Central memory CD8-positive, alpha-beta T cell (primary cell): ENCODE data around the gene HLCS.
"Not testable (repeated sequence)": the region's sequence is repeated elsewhere in the genome, so short reads cannot be mapped to it uniquely, and the experiment has no call there.

Source experiments
- ATAC-seq: fragments of 150-1000 bp; cut with Tn5 transposase; replicated peaks from 2 replicates; pipeline ENCODE4 v1.10.0; 2022; ENCODE audit warnings: mild to moderate bottlenecking, moderate FRiP score, moderate number of reproducible peaks; ENCODE audit not compliant: poor library complexity, severe bottlenecking; ENCODE audit errors: extremely low read depth
- DNase-seq, 2 donors: peaks; one replicate each; pipeline ENCODE4 v3.0.0; 2021; ENCODE audit warnings: low spot score in 2 of 2
- H3K27ac Mint-ChIP-seq: one replicate; pipeline ENCODE4 v1.8.0; 2022; ENCODE audit warnings: low read depth, mild to moderate bottlenecking, moderate library complexity, mixed read lengths
- H3K27me3 Mint-ChIP-seq: one replicate; pipeline ENCODE4 v1.8.0; 2022; ENCODE audit warnings: mixed read lengths
- H3K36me3 Mint-ChIP-seq: one replicate; pipeline ENCODE4 v1.8.0; 2022; ENCODE audit warnings: mild to moderate bottlenecking, moderate library complexity, mixed read lengths; ENCODE audit not compliant: insufficient read depth
- H3K4me1 Mint-ChIP-seq: one replicate; pipeline ENCODE4 v1.8.0; 2022; ENCODE audit warnings: mixed read lengths
- H3K4me3 Mint-ChIP-seq: one replicate; pipeline ENCODE4 v1.8.0; 2022; ENCODE audit warnings: mild to moderate bottlenecking, moderate library complexity, mixed read lengths
- H3K9me3 Mint-ChIP-seq: one replicate; pipeline ENCODE4 v1.8.0; 2022; ENCODE audit warnings: mixed read lengths

Gene HLCS

GRCh38 chr21:36994501-36995158 lies 28.2 kb upstream of the HLCS start:
- Mint-ChIP-seq H3K4me3 (peak overlapping the region; percentile 46), H3K27ac (peak overlapping the region; percentile 48), H3K4me1 (peaks cover 6% of the 10 kb centered on the region), H3K27me3 (no peaks in the 10 kb centered on the region), H3K36me3 (peaks cover 3% of the 10 kb centered on the region), H3K9me3 (no peaks in the 10 kb centered on the region)
- DNase-seq (no peak), ATAC-seq (no peak)

DNA sequence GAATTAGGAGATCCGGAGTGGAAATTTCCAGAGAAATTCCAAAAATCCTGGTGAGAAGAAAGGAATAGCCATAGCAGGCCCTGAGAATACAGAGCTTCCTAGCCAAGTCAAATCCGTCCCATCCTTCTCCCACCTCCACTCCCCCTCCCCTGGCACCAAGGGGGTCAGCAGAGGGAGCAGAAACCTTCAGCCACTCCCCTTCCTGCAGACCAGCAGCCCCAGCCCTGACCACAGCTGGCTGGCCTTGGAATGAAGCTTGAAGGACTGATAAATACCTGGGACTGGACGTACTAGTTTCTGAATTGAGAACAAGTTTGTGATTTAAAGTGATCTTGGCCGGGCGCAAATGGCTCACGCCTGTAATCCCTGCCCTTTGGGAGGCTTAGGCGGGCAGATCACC lies 26.2 kb upstream of the HLCS start:
- DNase-seq: no peak
- no peak for ATAC-seq
- Mint-ChIP-seq H3K4me3 (no peak overlapping the region), H3K27me3 (no peaks in the 10 kb centered on the region), H3K4me1 (peaks cover 6% of the 10 kb centered on the region), H3K36me3 (peaks cover 3% of the 10 kb centered on the region), H3K27ac (no peak overlapping the region), H3K9me3 (no peaks in the 10 kb centered on the region)

- Mint-ChIP-seq H3K27me3 (no peaks in the 10 kb centered on the region), H3K4me1 (peaks cover 6% of the 10 kb centered on the region), H3K9me3 (no peaks in the 10 kb centered on the region), H3K4me3 (peak overlapping the region; percentile 83), H3K27ac (peak overlapping the region; percentile 83), H3K36me3 (peaks cover 3% of the 10 kb centered on the region)
- DNase-seq (no peak), ATAC-seq (no peak)
These were observed 24.2 kb upstream of the HLCS start for GRCh38 chr21:36990508-36991205.

DNA sequence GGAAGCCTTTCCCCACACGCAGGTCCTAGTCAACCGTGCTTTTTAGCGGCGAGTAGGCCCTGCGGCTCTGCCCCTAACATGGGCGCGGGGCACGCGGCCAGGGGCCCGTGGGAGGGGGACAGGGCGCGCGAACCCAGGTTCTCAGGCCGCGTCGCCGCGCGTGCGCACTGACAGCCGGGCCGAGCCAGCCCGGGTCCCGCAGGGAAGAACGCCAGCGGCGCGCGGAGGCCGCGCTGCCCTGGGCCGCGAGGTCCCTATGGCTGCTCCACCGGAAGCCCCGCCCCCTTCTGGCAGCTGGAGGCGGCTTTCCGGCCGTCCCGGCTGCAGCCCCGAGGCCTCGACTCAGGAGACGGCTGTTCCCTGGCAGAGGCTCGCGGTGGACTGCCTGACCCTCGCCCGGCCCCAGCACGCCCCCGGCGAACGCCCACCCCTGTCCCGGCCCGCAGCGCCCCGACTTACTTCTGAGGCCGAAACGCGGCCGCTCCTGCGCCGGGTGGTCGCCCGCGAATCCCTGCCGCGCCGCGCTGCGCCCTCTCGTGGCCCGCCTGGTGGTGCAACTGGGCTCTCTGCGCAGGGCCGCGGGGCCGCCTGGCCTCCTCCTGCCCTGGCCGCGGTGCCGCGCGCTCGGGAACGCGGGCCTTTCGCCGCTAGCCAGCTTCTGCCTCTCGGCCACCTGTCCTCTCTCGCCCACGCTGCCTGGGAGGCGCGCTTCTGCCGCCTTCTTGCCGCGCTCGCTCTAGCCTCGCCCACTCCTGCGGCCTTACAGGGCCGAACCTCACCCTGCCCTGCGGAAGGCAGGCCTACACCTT lies 23.4 kb upstream of the HLCS start:
- peaks cover 3% of the 10 kb centered on the region for H3K36me3 Mint-ChIP-seq
- peak overlapping the region; percentile 83 for H3K4me3 Mint-ChIP-seq
- peaks cover 6% of the 10 kb centered on the region for H3K4me1 Mint-ChIP-seq
- peak; percentile 80 for ATAC-seq
- peak overlapping the region; percentile 83 for H3K27ac Mint-ChIP-seq
- H3K9me3 Mint-ChIP-seq: no peaks in the 10 kb centered on the region
- no peaks in the 10 kb centered on the region for H3K27me3 Mint-ChIP-seq
- peak; percentile 68 to 88 for DNase-seq

- DNase-seq, H3K36me3 Mint-ChIP-seq, H3K27me3 Mint-ChIP-seq, H3K9me3 Mint-ChIP-seq, ATAC-seq, H3K4me1 Mint-ChIP-seq: not testable (repeated sequence)
- Mint-ChIP-seq H3K27ac (peak overlapping the region; percentile 83), H3K4me3 (peak overlapping the region; percentile 83)
These were observed 22.8 kb upstream of the HLCS start for GRCh38 chr21:36989199-36989698.

DNA sequence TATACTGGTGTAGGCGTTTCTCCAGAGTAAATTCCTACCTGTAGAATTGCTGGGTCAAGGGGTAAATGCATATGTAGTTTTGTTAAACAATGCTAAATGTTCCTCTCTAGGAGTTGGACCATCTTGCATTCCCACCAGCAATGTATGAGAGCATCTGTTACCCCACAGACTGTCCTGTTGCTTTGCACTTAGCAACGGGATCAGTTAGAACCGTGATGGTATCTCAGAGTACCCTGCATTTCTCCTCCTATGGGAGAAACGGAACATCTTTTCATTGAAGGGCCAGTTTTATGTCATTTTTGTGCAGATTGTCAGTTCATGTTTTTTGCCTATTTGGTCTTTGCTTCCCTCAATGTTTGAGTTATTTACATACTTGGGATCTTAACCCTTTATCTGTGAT lies 22.1 kb upstream of the HLCS start:
- Mint-ChIP-seq H3K9me3 (no peaks in the 10 kb centered on the region), H3K4me3 (peak overlapping the region; percentile 36), H3K4me1 (peaks cover 6% of the 10 kb centered on the region), H3K27ac (no peak overlapping the region), H3K27me3 (no peaks in the 10 kb centered on the region), H3K36me3 (peaks cover 3% of the 10 kb centered on the region)
- DNase-seq (no peak), ATAC-seq (no peak)

GRCh38 chr21:36987845-36988244 lies 21.4 kb upstream of the HLCS start:
- Mint-ChIP-seq H3K27ac (peak overlapping the region; percentile 69), H3K27me3 (no peaks in the 10 kb centered on the region), H3K9me3 (no peaks in the 10 kb centered on the region), H3K4me3 (no peak overlapping the region), H3K4me1 (peaks cover 6% of the 10 kb centered on the region), H3K36me3 (peaks cover 3% of the 10 kb centered on the region)
- ATAC-seq: no peak
- no peak for DNase-seq

DNA sequence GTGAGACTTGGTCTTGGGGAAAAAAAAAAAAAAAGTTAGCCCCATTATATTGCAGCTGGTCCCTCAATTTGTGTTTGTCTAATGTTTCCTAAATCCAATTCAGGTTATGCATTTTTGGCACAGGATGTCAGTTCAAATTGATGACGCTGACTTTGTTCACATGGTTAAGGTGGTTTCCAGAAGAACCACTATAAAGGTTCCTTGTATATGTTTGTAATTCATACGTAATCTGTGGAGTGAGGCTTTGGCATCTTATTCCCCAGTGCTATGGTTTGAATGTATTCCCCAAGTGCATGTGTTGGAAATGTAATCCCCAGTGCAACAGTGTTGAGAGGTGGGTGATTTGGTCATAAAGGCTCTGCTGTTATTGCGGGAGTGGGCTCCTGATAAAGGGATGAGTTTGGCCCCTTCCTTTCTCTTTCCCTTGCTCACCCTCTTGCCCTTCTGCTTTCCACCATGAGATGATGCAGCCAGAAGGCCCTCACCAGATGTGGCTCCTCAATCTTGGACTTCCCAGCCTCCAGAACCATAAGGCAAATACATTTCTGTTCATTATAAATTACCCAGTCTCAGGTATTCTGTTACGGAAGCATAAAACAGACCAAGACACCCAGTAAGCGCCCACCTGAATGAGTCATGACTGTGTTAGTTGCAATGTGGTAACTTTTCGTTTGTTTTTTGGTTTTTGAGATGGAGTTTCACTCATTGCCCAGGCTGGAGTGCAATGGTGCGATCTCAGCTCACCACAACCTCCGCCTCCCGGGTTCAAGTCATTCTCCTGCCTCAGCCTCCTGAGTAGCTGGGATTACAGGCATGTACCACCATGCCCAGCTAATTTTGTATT lies 19.5 kb upstream of the HLCS start:
- Mint-ChIP-seq H3K36me3 (peaks cover 3% of the 10 kb centered on the region), H3K4me3 (no peak overlapping the region), H3K4me1 (peaks cover 7% of the 10 kb centered on the region), H3K9me3 (no peaks in the 10 kb centered on the region), H3K27me3 (no peaks in the 10 kb centered on the region), H3K27ac (no peak overlapping the region)
- ATAC-seq (no peak), DNase-seq (no peak)

- DNase-seq (no peak), ATAC-seq (no peak)
- Mint-ChIP-seq H3K27me3 (no peaks in the 10 kb centered on the region), H3K27ac (no peak overlapping the region), H3K4me1 (peaks cover 5% of the 10 kb centered on the region), H3K9me3 (no peaks in the 10 kb centered on the region), H3K36me3 (no peaks in the 10 kb centered on the region), H3K4me3 (no peak overlapping the region)
These were observed 15.7 kb upstream of the HLCS start for GRCh38 chr21:36981977-36982700.

DNA sequence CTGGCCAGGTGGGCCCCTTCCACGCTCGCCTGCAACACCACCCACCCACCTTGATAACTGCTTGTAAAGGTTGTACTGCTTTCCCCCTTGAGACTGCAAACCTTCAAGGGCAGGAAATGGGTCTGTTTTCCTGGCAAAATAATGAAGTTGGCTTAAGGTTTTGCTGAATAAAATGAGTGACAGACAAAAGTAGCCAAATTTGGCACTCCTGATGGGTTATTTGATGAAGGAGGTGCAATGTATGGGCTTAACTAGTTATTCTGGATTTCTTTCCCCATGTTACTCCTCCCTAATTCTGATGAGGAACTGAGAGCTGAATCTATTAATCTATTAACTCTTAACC lies 14.6 kb upstream of the HLCS start:
- H3K36me3 Mint-ChIP-seq: no peaks in the 10 kb centered on the region
- peaks cover 5% of the 10 kb centered on the region for H3K4me1 Mint-ChIP-seq

DNA sequence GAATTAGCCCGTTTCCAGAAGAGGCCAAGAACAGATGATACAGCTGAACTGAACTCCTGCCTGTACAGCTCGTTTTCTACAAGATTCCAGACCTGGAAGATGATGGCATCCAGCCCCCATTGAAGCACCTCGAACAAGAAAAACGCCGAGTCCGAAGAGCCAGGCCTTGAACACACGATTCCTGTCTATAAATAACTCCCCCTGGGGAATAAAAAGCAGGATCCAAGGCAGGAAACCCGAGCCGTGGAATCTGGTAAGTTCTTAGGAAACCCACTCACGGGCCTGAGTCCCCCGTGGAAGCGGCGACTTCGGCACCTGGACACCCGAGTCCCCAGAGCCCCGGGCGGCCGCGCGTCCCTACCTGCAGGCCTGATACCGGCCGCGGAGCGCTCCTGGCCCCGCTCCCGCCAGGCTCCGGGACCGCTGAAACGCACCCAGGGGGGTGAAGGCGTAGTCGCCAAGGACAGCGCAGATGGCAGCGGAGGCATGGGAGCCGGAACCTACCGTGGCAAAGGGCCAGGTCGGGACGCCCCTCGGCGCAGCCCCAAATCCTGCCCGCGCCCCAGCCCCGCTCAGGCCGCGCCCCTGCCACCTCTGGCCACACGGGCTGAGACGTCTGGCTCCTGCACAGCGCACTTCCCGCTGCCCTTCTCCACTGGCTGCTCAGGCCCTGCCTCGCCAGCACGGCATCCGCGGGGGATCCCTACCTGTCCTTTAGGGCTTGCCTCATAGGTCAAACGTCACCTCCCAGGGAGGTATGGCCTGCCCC lies 14.0 kb upstream of the HLCS start:
- ATAC-seq: no peak
- H3K4me3 Mint-ChIP-seq: peak overlapping the region; percentile 67
- no peaks in the 10 kb centered on the region for H3K36me3 Mint-ChIP-seq
- H3K27me3 Mint-ChIP-seq: no peaks in the 10 kb centered on the region
- peak overlapping the region; percentile 24 for H3K27ac Mint-ChIP-seq
- H3K4me1 Mint-ChIP-seq: peaks cover 5% of the 10 kb centered on the region
- no peak for DNase-seq
- no peaks in the 10 kb centered on the region for H3K9me3 Mint-ChIP-seq

More for the DNA sequence above, 14.6 kb upstream of the HLCS start:
- H3K27ac Mint-ChIP-seq: peak overlapping the region; percentile 24
- no peak for DNase-seq
- H3K27me3 Mint-ChIP-seq: no peaks in the 10 kb centered on the region
- no peak for ATAC-seq
- no peaks in the 10 kb centered on the region for H3K9me3 Mint-ChIP-seq
- peak overlapping the region; percentile 67 for H3K4me3 Mint-ChIP-seq
